Mesenchymal stem cell (in vitro differentiated cells and primary cell): ENCODE data around the gene MBP.

ENCODE experiments used
- DNase-seq: peaks from one replicate; pipeline ENCODE4 v3.0.0-alpha.2; 2013
- H2AFZ ChIP-seq: one replicate; pipeline ENCODE4 v1.6.1; 2013; ENCODE audit warnings: low read depth, mild to moderate bottlenecking, control low read depth, inconsistent platforms, low read length, moderate library complexity
- H2AK5ac ChIP-seq: 2 replicates; pipeline ENCODE4 v1.6.1; 2013; ENCODE audit warnings: low read length, moderate library complexity, mild to moderate bottlenecking, inconsistent platforms; ENCODE audit not compliant: severe bottlenecking
- H2BK120ac ChIP-seq: one replicate; pipeline ENCODE4 v1.6.1; 2013; ENCODE audit warnings: low read depth, mild to moderate bottlenecking, inconsistent platforms, low read length, moderate library complexity
- H2BK12ac ChIP-seq, 2 experiments: one replicate each; pipeline ENCODE4 v1.6.1; 2013; ENCODE audit warnings: inconsistent platforms in 2 of 2, low read length in 2 of 2, mild to moderate bottlenecking in 2 of 2, moderate library complexity in 2 of 2, control low read depth in 1 of 2
- H2BK15ac ChIP-seq: one replicate; pipeline ENCODE4 v1.6.1; 2013; ENCODE audit warnings: mild to moderate bottlenecking, low read depth, inconsistent platforms; ENCODE audit not compliant: poor library complexity, severe bottlenecking
- H2BK5ac ChIP-seq: 2 replicates; pipeline ENCODE4 v1.6.1; 2013; ENCODE audit warnings: low read depth, mild to moderate bottlenecking, low read length, control low read depth, inconsistent platforms; ENCODE audit not compliant: poor library complexity, severe bottlenecking
- H3K14ac ChIP-seq, 2 experiments: one replicate each; pipeline ENCODE4 v1.6.1; 2013; ENCODE audit warnings: inconsistent platforms in 2 of 2, low read length in 2 of 2, control low read depth in 1 of 2, mild to moderate bottlenecking in 1 of 2, moderate library complexity in 1 of 2
- H3K18ac ChIP-seq, 2 experiments: one replicate each; pipeline ENCODE4 v1.6.1; 2013; ENCODE audit warnings: inconsistent platforms in 2 of 2, low read length in 2 of 2, control low read depth in 1 of 2, low read depth in 1 of 2, mild to moderate bottlenecking in 1 of 2
- H3K23ac ChIP-seq, 2 experiments: one replicate each; pipeline ENCODE4 v1.6.1; 2013; ENCODE audit warnings: inconsistent platforms in 2 of 2, low read length in 2 of 2, mild to moderate bottlenecking in 2 of 2, moderate library complexity in 2 of 2, control low read depth in 1 of 2
- H3K27ac ChIP-seq: 2 replicates; pipeline ENCODE4 v1.5.1; 2013; ENCODE audit warnings: mild to moderate bottlenecking, moderate library complexity, low read length, control low read depth, inconsistent platforms; ENCODE audit not compliant: poor library complexity, severe bottlenecking
- H3K27me3 ChIP-seq, 2 experiments: 2 replicates each; pipeline versions ENCODE4 v1.6.1 to v1.7.0; 2013; ENCODE audit warnings: low read length in 2 of 2, mild to moderate bottlenecking in 2 of 2, moderate library complexity in 2 of 2, control low read depth in 1 of 2, inconsistent platforms in 1 of 2; ENCODE audit not compliant: control insufficient read depth in 1 of 2, insufficient read depth in 1 of 2
- H3K36me3 ChIP-seq, 2 experiments: 2 replicates each; pipeline versions ENCODE4 v1.6.1 to v1.7.0; 2013; ENCODE audit warnings: low read length in 2 of 2, control low read depth in 1 of 2, inconsistent platforms in 1 of 2, low read depth in 1 of 2, mild to moderate bottlenecking in 1 of 2; ENCODE audit not compliant: insufficient read depth in 2 of 2, control insufficient read depth in 1 of 2
- H3K4ac ChIP-seq, 2 experiments: one replicate each; pipeline ENCODE4 v1.6.1; 2013; ENCODE audit warnings: inconsistent platforms in 2 of 2, low read length in 2 of 2, mild to moderate bottlenecking in 2 of 2, moderate library complexity in 2 of 2, control low read depth in 1 of 2, low read depth in 1 of 2
- H3K4me1 ChIP-seq: 2 replicates; pipeline ENCODE4 v1.6.1; 2013; ENCODE audit warnings: low read depth, low read length, control low read depth; ENCODE audit not compliant: control insufficient read depth, insufficient read depth
- H3K4me2 ChIP-seq: 2 replicates; pipeline ENCODE4 v1.6.1; 2013; ENCODE audit warnings: low read length, mild to moderate bottlenecking, inconsistent platforms; ENCODE audit not compliant: poor library complexity, severe bottlenecking
- H3K4me3 ChIP-seq, 2 experiments: 2 replicates each; pipeline versions ENCODE4 v1.5.1 to v1.7.0; 2013; ENCODE audit warnings: low read length in 2 of 2, mild to moderate bottlenecking in 2 of 2, control low read depth in 1 of 2, low read depth in 1 of 2; ENCODE audit not compliant: insufficient read depth in 1 of 2
- H3K79me1 ChIP-seq: replicated peaks from 2 replicates; pipeline ENCODE4 v1.6.1; 2013; ENCODE audit warnings: mild to moderate bottlenecking, control low read depth, low read length, inconsistent platforms; ENCODE audit not compliant: poor library complexity, severe bottlenecking
- H3K9ac ChIP-seq: 2 replicates; pipeline ENCODE4 v1.7.0; 2013; ENCODE audit warnings: mild to moderate bottlenecking, low read length, moderate library complexity
- H3K9me3 ChIP-seq: 2 replicates; pipeline ENCODE4 v1.7.0; 2013; ENCODE audit warnings: mild to moderate bottlenecking, low read length; ENCODE audit not compliant: control insufficient read depth
- H4K8ac ChIP-seq: one replicate; pipeline ENCODE4 v1.6.1; 2013; ENCODE audit warnings: inconsistent platforms, mild to moderate bottlenecking, low read length, moderate library complexity
- H4K91ac ChIP-seq: one replicate; pipeline ENCODE4 v1.6.1; 2013; ENCODE audit warnings: mild to moderate bottlenecking, low read length, inconsistent platforms
- WGBS: methylation state at CpG from one replicate; pipeline ENCODE4 v1.1.7; 2013; ENCODE audit warnings: mixed read lengths; 5-methylcytosine and 5-hydroxymethylcytosine counted together

The MBP gene

DNA sequence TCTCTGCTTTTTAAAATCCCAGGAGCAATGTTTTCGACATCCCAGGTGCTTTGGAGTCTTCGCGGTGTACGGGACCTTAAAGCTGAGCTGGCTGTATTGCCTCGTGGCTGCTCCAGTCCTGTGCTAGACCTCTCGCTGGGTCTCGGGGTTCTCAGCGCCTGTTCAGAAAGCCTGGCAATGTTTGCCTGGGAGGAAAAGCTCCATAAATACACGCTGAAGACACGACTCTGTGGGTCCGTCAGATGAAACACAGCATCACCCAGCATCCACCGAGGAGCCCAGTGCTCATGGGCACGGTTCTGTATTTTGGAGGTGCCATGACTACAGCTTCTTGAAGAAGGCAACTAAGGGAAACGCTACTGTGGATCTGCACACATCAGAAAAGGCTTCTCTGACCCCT lies 21.6 kb downstream of the MBP start:
- Histone ChIP-seq H3K4me1 (peaks cover 31% of the 10 kb centered on the region), H3K4me3 (no peak overlapping the region), H3K27me3 (no peaks in the 10 kb centered on the region), H3K36me3 (peaks cover 3 to 6% of the 10 kb centered on the region in 2 experiments), H3K18ac (no peak overlapping the region), H4K91ac (no peak overlapping the region), H2BK5ac (no peak overlapping the region), H3K14ac (no peak overlapping the region), H2BK120ac (no peak overlapping the region), H2BK12ac (no peak overlapping the region), H3K4me2 (no peak overlapping the region), H4K8ac (no peak overlapping the region), H2BK15ac (no peak overlapping the region), H3K23ac (no peak overlapping the region), H3K27ac (no peak overlapping the region), H3K4ac (peak overlapping the region in 1 of 2 experiments; percentile 17), H2AFZ (no peak overlapping the region), H3K9me3 (no peaks in the 10 kb centered on the region), H3K9ac (no peak overlapping the region), H3K79me1 (peaks cover 28% of the 10 kb centered on the region), H2AK5ac (peak overlapping the region; percentile 30)
- DNase-seq: no peak
- WGBS: 96% methylated on average over 14 of the region's 14 CpGs

GRCh38 chr18:77110400-77110799 lies 22.2 kb downstream of the MBP start:
- Histone ChIP-seq H3K14ac (no peak overlapping the region), H2BK12ac (peak overlapping the region in 1 of 2 experiments; percentile 50), H3K9me3 (no peaks in the 10 kb centered on the region), H3K4me2 (no peak overlapping the region), H3K36me3 (peaks cover 3 to 6% of the 10 kb centered on the region in 2 experiments), H4K8ac (no peak overlapping the region), H2BK5ac (no peak overlapping the region), H4K91ac (no peak overlapping the region), H3K79me1 (peaks cover 29% of the 10 kb centered on the region), H2AFZ (no peak overlapping the region), H3K4ac (no peak overlapping the region), H3K27me3 (no peaks in the 10 kb centered on the region), H3K23ac (no peak overlapping the region), H3K4me1 (peaks cover 31% of the 10 kb centered on the region), H2BK15ac (peak overlapping the region; percentile 44), H2BK120ac (no peak overlapping the region), H3K4me3 (no peak overlapping the region), H3K18ac (peak overlapping the region in 1 of 2 experiments; percentile 64), H3K27ac (no peak overlapping the region), H3K9ac (no peak overlapping the region), H2AK5ac (peak overlapping the region; percentile 8)
- WGBS: 93% methylated on average over 2 of the region's 3 CpGs
- no peak for DNase-seq

GRCh38 chr18:77109648-77110019 lies 22.9 kb downstream of the MBP start:
- Histone ChIP-seq H2BK15ac (no peak overlapping the region), H4K8ac (no peak overlapping the region), H3K36me3 (peaks cover 3 to 6% of the 10 kb centered on the region in 2 experiments), H4K91ac (no peak overlapping the region), H3K4me2 (no peak overlapping the region), H2AFZ (no peak overlapping the region), H3K23ac (no peak overlapping the region), H3K4ac (no peak overlapping the region), H2BK5ac (no peak overlapping the region), H3K9me3 (no peaks in the 10 kb centered on the region), H2BK12ac (peak overlapping the region in 1 of 2 experiments; percentile 42), H3K18ac (no peak overlapping the region), H3K9ac (no peak overlapping the region), H3K4me1 (peaks cover 25% of the 10 kb centered on the region), H3K14ac (no peak overlapping the region), H3K79me1 (peaks cover 29% of the 10 kb centered on the region), H3K4me3 (no peak overlapping the region), H3K27ac (no peak overlapping the region), H2BK120ac (no peak overlapping the region), H3K27me3 (no peaks in the 10 kb centered on the region), H2AK5ac (no peak overlapping the region)
- 98% methylated on average over 5 of the region's 5 CpGs for WGBS
- no peak for DNase-seq

DNA sequence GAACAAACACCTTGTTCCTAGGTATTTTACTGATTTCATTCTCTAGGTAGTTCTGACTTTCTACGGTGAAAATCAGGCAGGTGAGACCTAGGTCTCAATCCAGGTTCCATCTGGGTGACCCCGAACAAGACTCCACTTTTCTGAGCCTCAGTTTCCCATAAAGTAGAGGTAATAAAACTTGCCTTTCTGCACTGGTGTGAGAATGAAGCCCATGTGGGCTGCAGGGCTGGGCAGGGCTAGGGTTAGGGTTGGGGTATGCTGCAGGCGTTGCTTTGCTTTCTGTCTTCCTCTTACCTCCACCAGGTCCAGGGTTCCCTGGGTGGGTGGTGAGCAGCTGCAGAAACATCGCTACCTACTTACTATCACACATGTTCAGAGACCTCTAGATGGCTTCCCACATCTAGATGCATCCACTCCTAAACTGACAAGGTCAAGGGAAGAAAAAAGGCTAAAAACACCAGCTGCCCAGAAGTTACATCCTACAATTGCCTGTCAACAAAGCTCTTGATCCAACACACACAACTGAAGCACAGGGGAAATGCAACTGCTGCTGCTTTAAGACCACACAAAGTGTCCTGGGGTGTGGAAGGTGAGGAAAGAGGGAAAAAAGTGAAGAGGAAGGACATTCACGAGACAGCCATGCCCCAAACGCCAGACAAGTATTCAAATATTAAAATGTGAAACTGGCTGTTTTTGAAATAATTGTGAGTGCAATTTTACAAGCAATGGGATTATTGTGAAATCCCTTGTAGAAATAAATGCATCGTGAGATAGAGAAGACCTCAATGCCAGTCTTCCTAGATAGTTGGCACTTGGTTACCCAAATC lies 23.5 kb downstream of the MBP start:
- H4K8ac ChIP-seq: peak overlapping the region; percentile 31
- H2AFZ ChIP-seq: no peak overlapping the region
- H3K9ac ChIP-seq: peak overlapping the region; percentile 68
- peak overlapping the region; percentile 50 to 64 for H2BK12ac ChIP-seq
- no peak overlapping the region for H3K14ac ChIP-seq
- no peaks in the 10 kb centered on the region for H3K27me3 ChIP-seq
- peaks cover 3 to 6% of the 10 kb centered on the region in 2 experiments for H3K36me3 ChIP-seq
- H2BK5ac ChIP-seq: no peak overlapping the region
- H3K4me2 ChIP-seq: no peak overlapping the region
- DNase-seq: no peak
- H2BK15ac ChIP-seq: peak overlapping the region; percentile 17
- no peaks in the 10 kb centered on the region for H3K9me3 ChIP-seq
- no peak overlapping the region for H3K23ac ChIP-seq
- 97% methylated on average over 6 of the region's 7 CpGs for WGBS
- no peak overlapping the region for H3K4ac ChIP-seq
- peak overlapping the region in 1 of 2 experiments; percentile 58 for H3K4me3 ChIP-seq
- H3K79me1 ChIP-seq: peaks cover 29% of the 10 kb centered on the region
- peaks cover 25% of the 10 kb centered on the region for H3K4me1 ChIP-seq
- peak overlapping the region; percentile 88 for H3K27ac ChIP-seq
- H2AK5ac ChIP-seq: peak overlapping the region; percentile 5
- no peak overlapping the region for H2BK120ac ChIP-seq
- H4K91ac ChIP-seq: peak overlapping the region; percentile 16
- H3K18ac ChIP-seq: peak overlapping the region; percentile 25 to 75
